ENCODE results near the gene IMPG2. TPM values are rescaled to one million over a fixed set of nuclear protein-coding genes. Genes with fewer than 3 reads are reported as not detected.

The IMPG2 gene
- total and polyA plus RNA-seq, 2 donors (not counting 1 experiment from before 2014, with no cell fraction given), result 0.11 to 0.33 TPM

DNA sequence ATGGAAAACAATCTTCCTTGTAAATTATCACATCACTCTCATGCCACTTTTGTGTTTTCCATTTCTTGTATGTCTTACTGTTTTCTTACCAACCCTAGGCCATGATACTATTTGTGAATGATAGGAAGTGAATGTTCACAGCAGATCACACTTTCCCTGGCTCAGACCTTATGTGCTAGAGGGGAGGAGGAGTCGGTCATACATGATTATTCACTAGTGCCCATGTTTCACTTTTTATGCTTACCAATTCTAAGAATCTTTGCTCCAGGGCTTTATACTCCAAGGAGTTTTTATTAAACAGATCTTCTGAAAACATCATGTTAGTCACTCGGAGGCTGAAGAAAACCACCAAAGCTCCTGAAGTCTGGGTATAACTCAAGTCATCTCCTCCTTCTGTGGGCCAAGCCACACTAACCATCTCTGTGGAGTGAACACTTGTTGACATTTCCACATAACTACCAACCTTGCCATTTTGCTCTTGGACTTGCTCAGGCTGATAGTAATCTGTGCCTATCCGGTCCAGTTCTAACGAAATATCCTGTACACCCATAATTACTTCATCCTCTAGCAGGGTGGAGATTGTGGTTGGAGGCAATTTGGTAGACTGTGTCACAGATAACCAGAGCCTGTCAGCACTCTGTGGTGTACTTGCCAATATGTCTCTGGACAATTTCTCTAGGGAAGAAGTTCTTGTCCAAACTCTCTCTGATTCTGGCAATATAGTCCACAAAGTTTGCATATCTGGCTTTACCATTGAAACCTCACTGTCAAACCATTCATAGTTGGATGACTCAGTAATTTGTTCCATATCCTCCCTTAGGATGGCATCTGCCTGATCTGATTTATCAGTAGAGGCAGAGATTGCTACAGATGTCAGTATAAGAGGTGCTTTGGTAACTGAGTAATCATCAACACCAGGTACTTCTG, 76.8 kb downstream of the IMPG2 start:
- H3K4me2 ChIP-seq (ENCODE audit: extremely low read depth, insufficient read depth, low read length), result no peak overlapping the region
- no peaks in the 10 kb centered on the region for H3K4me1 ChIP-seq (ENCODE audit: control insufficient read depth, extremely low read depth, insufficient read depth, low read length)
- no peaks in the 10 kb centered on the region for H3K27me3 ChIP-seq (ENCODE audit: control insufficient read depth, insufficient read depth, low read length)
- no peaks in the 10 kb centered on the region for H4K20me1 ChIP-seq (ENCODE audit: control insufficient read depth, extremely low read depth, insufficient read depth, low read length)
- no peaks in the 10 kb centered on the region for H3K36me3 ChIP-seq (ENCODE audit: control insufficient read depth, insufficient read depth, low read length)
- H3K79me2 ChIP-seq (ENCODE audit: control insufficient read depth, insufficient read depth, low read length), result no peaks in the 10 kb centered on the region
- H3K4me3 ChIP-seq (replicated peaks in 1 of 4; ENCODE audit: control extremely low read depth in 1 of 4, insufficient read depth in 1 of 4, low read depth in 3 of 4, low read length in 4 of 4), result no peak overlapping the region
- H3K27ac ChIP-seq (ENCODE audit: insufficient read depth, low read length), result no peak overlapping the region
- no peak overlapping the region for H2AFZ ChIP-seq (ENCODE audit: low read length)
- no peak for TF ChIP-seq EZH2 (IDR thresholded peaks at IDR 0.05; ENCODE audit: low read length, missing control alignments)
- no peak for TF ChIP-seq CTCF (conservative IDR thresholded peaks at IDR 0.05 in 1 of 2, IDR thresholded peaks at IDR 0.05 in 1 of 2; ENCODE audit: low read depth in 1 of 2, low read length in 2 of 2)
- no peak for DNase-seq (ENCODE audit: low read depth in 2 of 2)
- no peaks in the 10 kb centered on the region for H3K9me3 ChIP-seq (ENCODE audit: control insufficient read depth, insufficient read depth, low read depth, low read length)
- H3K9ac ChIP-seq (ENCODE audit: insufficient read depth, low read length), result no peak overlapping the region

DNA sequence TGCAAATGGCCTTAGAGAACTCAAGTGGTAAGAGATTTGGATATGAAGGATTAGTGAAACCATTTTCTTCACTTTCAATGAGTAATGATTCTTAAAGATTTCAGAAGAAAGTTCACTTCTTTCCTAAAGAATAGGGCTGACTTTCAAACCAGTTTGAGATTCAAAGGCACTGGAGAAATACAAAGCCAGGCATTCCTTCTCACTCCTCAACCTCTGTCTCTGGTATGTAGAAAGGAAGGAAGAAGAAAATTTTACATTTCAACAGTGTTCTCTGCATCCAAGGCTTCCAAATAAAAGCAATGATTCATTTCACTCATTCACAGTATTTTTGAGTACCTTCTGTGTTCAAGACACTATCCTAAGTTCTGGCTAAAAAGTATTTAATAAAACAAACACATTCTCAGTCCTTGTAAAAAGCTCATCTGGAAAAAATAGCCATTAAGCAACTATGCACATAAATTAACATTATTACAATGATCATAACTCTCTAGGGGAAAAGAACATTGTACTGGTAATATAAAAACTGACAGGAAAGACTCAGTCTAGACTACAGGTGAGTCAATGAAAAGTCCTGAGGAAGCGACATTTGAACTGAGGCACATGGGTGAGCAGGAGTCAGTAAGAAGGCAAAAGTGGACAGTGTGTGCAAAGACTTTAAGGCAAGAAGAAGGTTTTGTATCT, 79.5 kb downstream of the IMPG2 start:
- Histone ChIP-seq H3K79me2 (ENCODE audit: control insufficient read depth, insufficient read depth, low read length) (no peaks in the 10 kb centered on the region), H3K9ac (ENCODE audit: insufficient read depth, low read length) (no peak overlapping the region), H3K4me2 (ENCODE audit: extremely low read depth, insufficient read depth, low read length) (no peak overlapping the region), H2AFZ (ENCODE audit: low read length) (no peak overlapping the region), H4K20me1 (ENCODE audit: control insufficient read depth, extremely low read depth, insufficient read depth, low read length) (no peaks in the 10 kb centered on the region), H3K27ac (ENCODE audit: insufficient read depth, low read length) (no peak overlapping the region), H3K4me1 (ENCODE audit: control insufficient read depth, extremely low read depth, insufficient read depth, low read length) (no peaks in the 10 kb centered on the region), H3K4me3 (replicated peaks in 1 of 4; ENCODE audit: control extremely low read depth in 1 of 4, insufficient read depth in 1 of 4, low read depth in 3 of 4, low read length in 4 of 4) (no peak overlapping the region), H3K27me3 (ENCODE audit: control insufficient read depth, insufficient read depth, low read length) (no peaks in the 10 kb centered on the region), H3K9me3 (ENCODE audit: control insufficient read depth, insufficient read depth, low read depth, low read length) (no peaks in the 10 kb centered on the region), H3K36me3 (ENCODE audit: control insufficient read depth, insufficient read depth, low read length) (no peaks in the 10 kb centered on the region)
- DNase-seq (ENCODE audit: low read depth in 2 of 2), result no peak
- TF ChIP-seq EZH2 (IDR thresholded peaks at IDR 0.05; ENCODE audit: low read length, missing control alignments) (no peak), CTCF (conservative IDR thresholded peaks at IDR 0.05 in 1 of 2, IDR thresholded peaks at IDR 0.05 in 1 of 2; ENCODE audit: low read depth in 1 of 2, low read length in 2 of 2) (no peak)

DNA sequence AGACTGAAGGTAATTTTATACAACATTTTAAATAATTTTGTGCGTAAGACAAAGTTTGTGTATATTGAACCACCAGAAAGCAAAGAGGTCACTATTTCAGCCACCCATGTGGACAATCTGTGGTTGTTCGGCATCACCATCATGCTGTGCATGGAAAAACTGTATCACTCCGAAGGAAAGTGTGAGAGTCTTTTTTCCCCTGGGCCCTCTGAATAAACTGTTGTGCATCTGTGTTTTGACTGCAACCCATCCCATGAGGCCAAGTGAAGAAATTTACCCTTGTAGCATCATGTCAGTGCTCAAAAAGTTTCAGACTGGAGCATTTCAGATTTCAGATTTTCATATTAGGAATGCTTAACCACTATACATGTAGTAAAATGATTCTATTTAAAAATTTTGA, 85.3 kb downstream of the IMPG2 start:
- H3K9ac ChIP-seq (ENCODE audit: insufficient read depth, low read length), result no peak overlapping the region
- H3K27ac ChIP-seq (ENCODE audit: insufficient read depth, low read length), result no peak overlapping the region
- no peak for DNase-seq (ENCODE audit: low read depth in 2 of 2)
- H4K20me1 ChIP-seq (ENCODE audit: control insufficient read depth, extremely low read depth, insufficient read depth, low read length), result no peaks in the 10 kb centered on the region
- H2AFZ ChIP-seq (ENCODE audit: low read length), result no peak overlapping the region
- no peak overlapping the region for H3K4me3 ChIP-seq (replicated peaks in 1 of 4; ENCODE audit: control extremely low read depth in 1 of 4, insufficient read depth in 1 of 4, low read depth in 3 of 4, low read length in 4 of 4)
- no peaks in the 10 kb centered on the region for H3K36me3 ChIP-seq (ENCODE audit: control insufficient read depth, insufficient read depth, low read length)
- no peaks in the 10 kb centered on the region for H3K79me2 ChIP-seq (ENCODE audit: control insufficient read depth, insufficient read depth, low read length)
- no peaks in the 10 kb centered on the region for H3K27me3 ChIP-seq (ENCODE audit: control insufficient read depth, insufficient read depth, low read length)
- TF ChIP-seq CTCF (conservative IDR thresholded peaks at IDR 0.05 in 1 of 2, IDR thresholded peaks at IDR 0.05 in 1 of 2; ENCODE audit: low read depth in 1 of 2, low read length in 2 of 2) (no peak), EZH2 (IDR thresholded peaks at IDR 0.05; ENCODE audit: low read length, missing control alignments) (no peak)
- no peaks in the 10 kb centered on the region for H3K9me3 ChIP-seq (ENCODE audit: control insufficient read depth, insufficient read depth, low read depth, low read length)
- H3K4me1 ChIP-seq (ENCODE audit: control insufficient read depth, extremely low read depth, insufficient read depth, low read length), result no peaks in the 10 kb centered on the region
- no peak overlapping the region for H3K4me2 ChIP-seq (ENCODE audit: extremely low read depth, insufficient read depth, low read length)

Measured in fibroblast of lung (primary cell).